ENCODE results near the gene CNNM2. TPM values are rescaled to one million over a fixed set of nuclear protein-coding genes. Genes with fewer than 3 reads are reported as not detected.
"Not testable (repeated sequence)": the region's sequence is repeated elsewhere in the genome, so short reads cannot be mapped to it uniquely, and the experiment has no call there.

Gene CNNM2
- total RNA-seq, 2 donors from 2014 or later, result 3.7 to 3.9 TPM

DNA sequence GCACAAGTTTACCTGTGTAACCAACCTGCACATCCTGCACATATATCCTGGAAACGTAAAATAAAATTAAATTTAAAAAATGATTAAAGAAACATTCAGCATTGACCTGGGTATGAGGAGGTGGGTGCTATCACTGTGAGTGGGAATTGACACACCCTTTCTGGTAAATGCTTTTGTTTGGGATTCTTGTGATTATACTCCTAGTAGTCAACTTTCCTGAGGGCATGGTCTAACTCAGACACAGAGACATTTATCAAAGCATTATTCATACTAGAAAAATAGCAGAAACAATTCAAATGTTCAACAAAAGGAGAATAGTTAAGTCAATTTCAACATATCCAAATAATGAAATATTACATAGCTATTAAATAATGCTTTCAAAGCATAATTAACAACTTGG lies 44.2 kb downstream of the CNNM2 start:
- intact Hi-C loops (cut with DNase I), result no loop called here

DNA sequence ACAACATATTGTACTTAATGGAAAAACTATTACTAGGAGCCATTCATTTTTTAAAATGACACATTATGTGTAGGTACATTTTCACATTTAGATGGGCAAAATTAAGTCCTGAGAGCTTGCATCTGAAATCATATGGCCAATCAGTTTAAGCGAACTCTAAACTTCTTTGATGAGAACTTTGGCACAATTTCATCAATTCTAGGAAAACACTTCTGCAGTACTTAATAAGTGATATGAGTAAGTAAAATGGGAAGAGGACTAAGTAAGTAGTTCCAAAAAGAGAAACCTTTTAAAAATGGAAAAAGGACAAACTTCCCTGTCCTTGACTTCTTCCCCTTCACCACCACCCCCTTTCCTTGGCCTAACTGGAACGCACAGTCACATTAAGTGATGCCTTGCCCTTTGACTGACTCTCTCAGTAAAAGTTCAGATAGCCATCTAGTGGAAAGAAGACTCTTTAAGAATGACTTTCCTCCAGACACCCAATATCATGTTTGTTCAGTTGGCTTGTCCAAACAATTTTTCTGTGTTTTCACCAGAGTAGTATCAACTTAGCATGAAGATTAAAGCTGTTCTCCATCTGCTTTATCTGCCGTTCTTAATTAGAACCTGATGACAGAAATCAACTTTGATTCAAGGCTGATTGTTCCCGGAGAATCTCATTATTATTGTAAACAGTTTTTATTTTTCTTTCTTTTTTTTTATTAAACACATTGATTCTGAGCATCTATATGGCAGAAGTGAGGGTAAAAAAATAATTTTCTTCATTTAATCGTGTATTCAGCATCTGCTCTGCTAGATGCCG lies 45.1 kb downstream of the CNNM2 start:
- ATAC-seq, result no peak
- intact Hi-C loops (cut with DNase I), result no loop called here

More for the DNA sequence above, 44.2 kb downstream of the CNNM2 start:
- no peak for DNase-seq
- no peak for ATAC-seq

DNA sequence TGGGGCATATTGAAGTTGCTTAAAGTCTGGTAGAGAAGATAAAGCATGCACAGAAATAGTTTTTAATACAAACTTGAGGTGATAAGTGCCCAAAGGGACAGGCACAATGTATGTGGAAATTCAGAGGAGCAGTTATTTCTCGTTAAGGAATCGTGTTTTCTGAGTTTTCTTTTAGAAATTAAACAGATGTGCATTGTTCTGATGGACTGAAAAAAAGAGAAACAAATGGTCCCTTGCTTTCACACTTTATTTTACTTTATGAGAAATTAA lies 45.6 kb downstream of the CNNM2 start:
- intact Hi-C loops (cut with DNase I), result no loop called here
- no peak for DNase-seq
- ATAC-seq, result no peak

More for the DNA sequence above, 45.1 kb downstream of the CNNM2 start:
- no peak for DNase-seq

DNA sequence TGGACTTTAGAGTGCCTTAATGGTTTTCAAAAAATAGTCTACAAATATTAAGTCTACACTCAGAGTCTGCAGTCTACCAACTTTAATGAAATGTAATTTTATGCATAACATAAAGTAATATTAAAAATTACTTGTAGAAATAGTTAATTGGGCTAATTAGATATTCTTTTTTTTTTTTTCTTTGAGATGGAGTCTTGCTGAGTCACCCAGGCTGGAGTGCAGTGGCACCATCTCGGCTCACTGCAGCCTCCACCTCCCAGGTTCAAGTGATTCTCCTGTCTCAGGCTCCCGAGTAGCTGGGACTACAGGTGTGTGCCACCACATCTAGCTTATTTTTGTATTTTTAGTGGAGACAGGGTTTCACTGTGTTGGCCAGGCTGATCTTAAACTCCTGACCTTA lies 46.0 kb downstream of the CNNM2 start:
- DNase-seq; intact Hi-C loops (cut with DNase I); ATAC-seq: not testable (repeated sequence)

DNA sequence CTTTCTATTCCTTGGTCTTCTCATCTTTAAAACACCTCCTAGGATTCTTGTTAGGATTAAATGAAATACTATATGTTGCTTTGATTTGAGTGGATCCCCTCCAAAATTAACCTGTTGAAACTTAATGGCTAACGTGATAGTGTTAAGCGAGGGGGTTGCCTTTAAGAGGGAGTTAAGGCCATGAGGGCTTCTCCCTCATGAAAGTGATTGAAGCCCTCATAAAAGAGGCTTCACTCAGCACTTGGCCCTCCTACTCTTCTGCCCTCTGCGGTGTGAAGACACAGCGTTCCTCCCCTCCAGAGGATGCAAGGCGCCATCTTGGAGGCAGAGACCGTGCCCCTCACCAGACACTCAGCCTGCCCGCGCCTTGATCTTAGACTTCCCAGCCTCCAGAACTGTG lies 46.6 kb downstream of the CNNM2 start:
- no peak for ATAC-seq
- intact Hi-C loops (cut with DNase I), result no loop called here
- no peak for DNase-seq

DNA sequence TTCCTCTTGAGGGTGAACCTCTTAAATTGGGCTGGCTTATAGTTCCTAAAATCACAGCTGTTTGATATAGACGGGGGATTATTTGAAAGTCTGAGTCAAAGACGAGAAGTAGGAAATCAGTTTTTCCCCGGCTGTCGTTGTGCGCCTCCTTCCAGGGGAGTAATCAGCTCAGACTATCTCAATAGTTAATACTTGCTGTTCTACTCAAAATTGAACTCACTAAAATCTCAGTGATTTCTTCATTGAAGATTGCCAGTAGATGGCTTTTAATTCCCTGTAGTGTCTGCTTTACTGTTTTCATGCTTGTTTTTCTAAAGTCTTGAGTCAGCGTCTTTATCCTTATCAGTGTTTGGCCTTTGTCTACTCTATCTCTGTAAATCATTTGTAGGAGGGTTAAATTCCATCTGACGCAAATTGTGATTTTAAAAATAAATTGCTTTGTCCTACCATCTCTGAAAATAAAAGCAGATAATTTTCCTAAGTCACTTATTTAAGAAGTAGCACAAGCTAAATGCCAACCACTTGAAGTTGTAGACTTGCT lies 47.3 kb downstream of the CNNM2 start:
- no peak for ATAC-seq
- no peak for DNase-seq
- intact Hi-C loops (cut with DNase I), result no loop called here

DNA sequence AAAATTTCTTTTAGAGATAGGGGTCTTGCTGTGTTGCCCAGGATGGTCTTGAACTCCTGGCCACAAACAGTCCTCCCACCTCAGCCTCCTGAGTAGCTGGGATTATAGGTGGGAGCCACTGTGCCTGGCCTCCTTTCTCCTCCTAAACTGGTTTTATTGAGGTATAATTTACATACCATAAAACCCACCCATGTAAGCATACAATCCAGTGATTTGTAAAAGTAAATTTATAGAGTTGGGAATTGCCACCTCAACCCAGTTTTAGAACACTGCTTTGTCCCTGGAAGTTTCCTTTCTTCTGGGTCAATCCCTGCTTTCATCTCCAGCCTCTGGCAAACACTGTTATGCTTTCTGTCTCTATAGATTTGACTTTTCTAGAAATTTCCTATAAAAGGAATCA lies 49.0 kb downstream of the CNNM2 start:
- no peak for ATAC-seq
- no peak for DNase-seq
- intact Hi-C loops (cut with DNase I), result no loop called here

DNA sequence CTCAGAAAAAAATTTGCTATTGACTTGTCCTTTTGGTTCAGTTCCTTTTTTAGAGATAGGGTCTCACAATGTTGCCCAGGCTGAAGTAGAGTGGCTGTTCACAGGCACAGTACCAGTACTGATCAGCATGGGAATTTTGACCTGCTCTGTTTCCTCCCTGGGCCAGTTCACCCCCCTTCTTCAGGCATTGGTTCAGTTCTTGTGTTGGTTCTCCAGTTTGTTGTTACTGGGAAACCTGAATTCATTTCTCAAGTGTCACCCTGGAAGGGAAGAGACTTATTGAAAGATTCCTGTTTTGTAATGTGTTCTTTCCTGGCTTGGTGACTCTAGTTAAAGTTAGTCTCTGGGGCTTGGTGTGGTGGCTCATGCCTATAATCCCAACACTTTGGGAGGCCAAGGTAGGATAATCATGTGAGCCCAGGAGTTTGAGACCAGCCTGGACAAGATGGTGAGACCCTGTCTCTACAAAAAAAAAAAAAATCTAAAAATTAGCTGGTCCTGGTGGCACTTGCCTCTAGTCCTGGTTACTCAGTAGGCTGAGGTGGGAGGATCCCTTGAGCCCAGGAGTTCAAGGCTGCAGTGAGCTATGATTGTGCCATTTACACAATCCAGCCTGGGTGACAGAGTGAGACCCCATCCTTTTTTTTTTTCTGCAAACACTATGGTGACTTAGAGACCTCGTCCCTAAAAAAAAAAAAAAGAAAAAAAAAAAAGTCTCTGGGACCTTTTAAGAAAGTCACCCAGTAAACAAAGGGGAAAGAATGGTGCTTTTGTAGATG lies 52.7 kb downstream of the CNNM2 start:
- no peak for ATAC-seq
- intact Hi-C loops (cut with DNase I), result no loop called here
- DNase-seq, result no peak

DNA sequence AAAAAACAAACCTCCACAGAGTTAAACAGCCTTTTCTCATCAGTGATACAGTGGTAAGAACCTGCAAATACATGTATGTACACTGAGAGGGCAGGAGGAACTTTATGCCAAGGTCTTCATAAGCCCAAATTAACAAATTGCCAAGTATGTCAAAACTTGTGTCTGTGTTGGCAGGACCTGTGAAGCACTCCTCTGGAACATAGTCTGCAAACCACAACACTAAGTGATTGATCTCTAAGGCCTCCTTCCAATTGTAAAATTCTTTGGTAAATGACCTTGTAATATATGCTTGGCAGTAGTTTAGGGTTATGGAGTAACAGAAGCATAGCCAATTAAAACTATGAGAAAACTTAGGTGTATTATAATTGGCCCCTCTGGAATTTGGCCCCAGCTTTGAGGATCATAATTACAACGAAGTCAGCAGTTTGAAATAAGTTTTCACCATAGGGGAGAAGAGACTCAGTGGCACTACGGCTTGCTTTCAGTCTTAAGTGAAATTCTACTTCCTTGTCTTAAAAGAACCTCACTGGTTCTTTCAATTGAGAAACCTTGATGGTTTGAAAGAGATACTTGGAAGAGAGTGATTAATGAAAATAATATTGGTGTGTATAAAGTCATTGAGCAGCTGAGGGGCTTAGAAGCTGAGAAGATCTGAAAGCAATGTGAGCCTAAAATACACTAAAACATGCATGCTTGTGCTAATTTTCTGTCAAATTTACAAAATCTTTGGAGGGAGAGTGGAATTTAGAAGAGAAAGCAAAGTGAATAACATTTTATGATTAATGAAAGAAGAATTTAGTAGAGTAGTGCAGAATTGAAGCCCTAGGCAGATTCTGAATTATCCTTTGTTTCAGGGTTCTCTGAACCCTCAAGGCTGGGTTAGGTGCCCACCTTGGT lies 57.6 kb downstream of the CNNM2 start:
- intact Hi-C loops (cut with DNase I), result no loop called here
- ATAC-seq, result peak; percentile 15 to 19
- no peak for DNase-seq

DNA sequence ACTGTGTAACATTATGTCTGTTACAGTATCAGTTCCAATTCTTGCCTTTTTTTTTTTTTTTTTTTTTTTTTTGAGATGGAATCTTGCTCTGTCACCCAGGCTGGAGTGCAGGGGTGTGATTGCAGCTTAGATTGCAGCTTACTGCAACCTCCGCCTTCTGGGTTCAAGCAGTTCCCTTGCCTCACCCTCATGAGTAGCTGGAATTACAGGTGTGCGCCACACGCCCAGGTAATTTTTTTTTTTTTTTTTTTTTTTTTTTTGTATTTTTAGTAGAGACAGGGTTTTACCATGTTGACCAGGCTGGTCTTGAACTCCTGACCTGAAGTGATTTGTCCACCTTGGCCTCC lies 58.3 kb downstream of the CNNM2 start:
- ATAC-seq; intact Hi-C loops (cut with DNase I); DNase-seq: not testable (repeated sequence)

DNA sequence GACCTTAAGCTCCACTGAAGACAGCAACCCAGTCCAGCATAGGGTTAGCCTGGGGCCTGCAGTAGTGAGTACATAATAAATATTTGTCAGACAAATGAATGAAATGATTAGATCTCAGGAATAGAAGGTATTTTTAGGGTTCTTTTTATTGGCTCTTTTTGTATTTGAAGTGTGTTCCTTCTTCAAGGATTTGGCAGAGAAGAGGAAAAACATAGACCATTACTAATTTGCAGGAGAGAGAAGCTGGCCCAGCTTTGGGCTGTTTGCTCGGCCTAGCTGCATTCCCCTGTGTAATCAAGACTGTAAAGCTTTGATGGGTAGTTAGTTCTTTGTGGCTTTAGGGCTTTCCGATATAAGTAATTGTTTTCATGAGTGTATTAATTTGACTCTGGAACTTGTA lies 64.2 kb downstream of the CNNM2 start:
- ATAC-seq, result no peak
- intact Hi-C loops (cut with DNase I), result no loop called here
- no peak for DNase-seq

DNA sequence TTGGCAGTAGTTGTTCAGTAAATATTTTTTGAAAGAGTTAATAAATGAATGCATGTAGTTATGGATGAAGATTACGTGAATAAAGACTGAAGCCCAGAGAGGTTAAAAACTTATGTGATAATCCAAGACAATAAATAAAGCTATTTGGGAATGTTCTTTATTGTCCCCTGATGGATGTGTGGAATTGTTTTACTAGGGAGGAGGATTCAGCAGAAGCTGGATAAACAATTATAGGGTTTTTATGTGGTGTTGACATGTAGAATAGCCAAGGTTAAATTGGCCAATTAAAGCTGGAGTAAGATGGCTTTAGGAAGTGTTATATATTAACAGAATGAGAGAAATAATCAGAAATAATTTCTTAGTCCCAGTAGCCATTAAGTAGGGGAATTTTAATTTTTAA lies 66.0 kb downstream of the CNNM2 start:
- no peak for ATAC-seq
- no peak for DNase-seq
- intact Hi-C loops (cut with DNase I), result no loop called here

DNA sequence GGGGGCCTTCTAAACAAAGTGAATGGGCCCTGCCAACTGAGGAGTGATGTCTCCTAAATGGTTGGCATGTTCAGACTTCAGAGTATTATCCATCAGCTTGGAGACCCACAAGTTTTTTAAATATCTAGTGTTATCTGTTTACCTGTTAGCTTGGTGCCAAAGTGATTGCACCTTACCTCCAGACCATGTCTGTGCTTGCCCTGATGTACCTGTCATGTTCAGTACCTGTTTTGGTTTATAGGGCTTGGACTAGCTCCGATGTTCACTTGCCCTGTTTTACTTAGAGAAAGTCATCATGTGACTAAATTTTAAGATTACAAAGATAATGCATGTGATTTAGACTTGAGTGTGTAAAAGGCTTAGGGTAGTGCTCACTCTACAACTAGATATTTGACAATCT lies 67.7 kb downstream of the CNNM2 start:
- no peak for DNase-seq
- no peak for ATAC-seq
- intact Hi-C loops (cut with DNase I), result no loop called here

DNA sequence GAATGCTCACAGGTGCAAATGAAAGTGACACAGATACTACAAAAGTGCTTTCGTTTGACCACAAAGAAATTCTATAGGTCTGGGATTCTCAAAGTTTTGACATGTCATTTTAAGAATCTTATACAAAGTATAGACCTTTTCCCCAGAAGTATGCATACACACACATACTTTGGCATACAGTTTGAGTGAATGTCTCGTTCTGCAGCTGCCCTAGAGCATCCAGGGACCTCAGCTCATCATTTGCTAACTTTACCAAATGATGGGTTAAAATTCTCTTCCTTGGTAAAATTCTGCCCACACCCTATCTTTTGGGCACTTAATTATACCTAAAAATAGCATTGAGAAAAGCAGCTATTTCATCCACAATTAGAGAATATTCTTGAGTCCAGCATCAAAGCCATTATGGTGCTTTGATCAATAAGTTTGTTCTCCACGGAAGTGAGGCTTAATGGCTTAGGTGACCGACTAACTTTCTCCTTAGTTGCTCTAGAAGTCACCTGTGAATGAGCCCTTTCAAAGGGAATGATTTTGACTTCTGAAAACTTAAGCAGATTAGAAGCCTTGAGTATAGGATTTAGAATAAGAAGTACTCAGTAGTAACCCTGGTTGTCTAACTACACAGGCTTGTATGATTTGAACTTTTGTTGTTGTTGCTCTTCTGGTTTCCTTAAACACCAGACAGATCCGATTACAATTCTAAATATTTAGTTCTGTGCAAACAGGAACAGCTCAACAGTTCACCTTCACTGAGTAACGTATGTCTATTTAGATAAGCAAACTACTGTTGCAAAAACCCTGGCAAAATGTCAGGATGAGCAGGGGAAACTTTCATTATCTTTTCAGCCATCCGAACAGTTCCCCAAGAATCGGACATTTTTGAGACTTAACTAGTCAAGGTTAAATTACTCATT lies 70.6 kb downstream of the CNNM2 start:
- ATAC-seq (no peak), DNase-seq (no peak)
- intact Hi-C loops (cut with DNase I), result no loop called here

DNA sequence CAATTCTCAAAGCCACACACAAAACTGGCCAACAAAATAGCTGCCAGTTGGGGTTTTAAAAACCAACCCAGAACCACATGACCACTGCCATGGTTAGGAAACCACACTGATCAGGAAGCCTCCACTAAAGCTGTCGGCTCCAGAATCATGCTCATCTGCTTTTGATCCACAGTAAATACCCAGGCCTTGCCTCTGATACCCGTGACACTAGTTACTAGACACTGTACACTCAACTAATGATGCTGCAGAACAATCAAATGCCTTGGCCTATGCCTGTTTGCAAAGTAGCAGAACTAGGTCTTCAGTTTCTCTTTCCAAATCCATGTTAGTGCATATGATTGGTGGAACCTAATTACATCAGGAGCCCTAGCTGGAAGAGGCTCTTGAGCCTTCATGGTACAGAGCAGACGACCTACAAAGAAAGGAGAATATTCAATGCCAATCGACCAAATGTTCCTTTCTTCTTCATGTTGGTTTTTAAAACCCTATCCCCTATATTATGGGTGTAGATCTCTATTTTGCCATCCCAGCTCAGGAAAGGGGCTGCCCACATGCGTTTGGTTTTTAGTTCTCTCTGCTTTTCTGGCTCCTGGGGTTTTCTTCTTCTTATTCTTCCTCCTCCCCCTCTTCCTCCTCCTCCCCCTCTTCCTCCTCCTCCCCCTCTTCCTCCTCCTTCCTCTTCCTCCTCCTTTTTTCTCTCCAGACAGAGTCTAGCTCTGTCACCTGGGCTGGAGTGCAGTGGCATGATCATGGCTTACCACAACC lies 76.6 kb downstream of the CNNM2 start:
- ATAC-seq (no peak), DNase-seq (no peak)
- intact Hi-C loops (cut with DNase I), result no loop called here

DNA sequence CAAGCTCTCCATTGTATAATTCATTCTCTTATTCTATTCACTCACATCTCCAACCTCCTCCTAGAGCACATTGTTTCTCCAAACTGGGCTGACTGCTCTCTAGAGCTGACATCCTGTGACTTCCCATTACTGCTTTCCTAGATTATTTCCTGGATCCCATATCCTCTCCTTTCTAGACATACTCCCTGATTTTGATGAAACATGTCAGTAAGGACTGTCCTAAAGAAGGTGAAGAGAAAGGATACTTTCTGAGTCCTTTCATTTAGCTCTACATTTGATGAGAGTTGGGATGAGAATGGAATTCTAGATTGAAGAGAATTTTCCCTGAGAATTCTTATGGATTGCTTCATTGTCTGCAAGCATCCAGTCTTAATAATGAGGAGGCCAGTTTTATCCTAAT lies 78.8 kb downstream of the CNNM2 start:
- intact Hi-C loops (cut with DNase I), result no loop called here
- DNase-seq (no peak), ATAC-seq (no peak)

DNA sequence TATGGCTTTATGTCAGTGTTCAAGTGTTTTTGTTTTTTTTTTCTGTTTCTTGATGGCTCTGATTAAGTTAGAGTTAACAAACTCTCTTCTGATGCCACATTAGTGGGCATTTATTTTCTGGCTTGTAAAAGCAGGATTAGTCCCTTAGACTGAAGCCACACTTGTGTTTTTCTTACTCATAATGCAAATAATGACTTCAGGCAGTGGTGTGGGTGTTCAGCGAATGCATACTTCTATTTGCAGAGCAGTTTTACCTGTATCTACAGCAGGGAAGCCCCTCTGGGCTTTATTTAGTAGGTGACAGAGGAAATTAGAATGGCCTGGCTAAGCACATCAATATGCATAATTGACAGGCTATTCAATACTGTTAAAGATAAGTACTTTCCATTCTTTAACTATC lies 79.9 kb downstream of the CNNM2 start:
- intact Hi-C loops (cut with DNase I), result no loop called here
- ATAC-seq, result no peak
- DNase-seq, result no peak

DNA sequence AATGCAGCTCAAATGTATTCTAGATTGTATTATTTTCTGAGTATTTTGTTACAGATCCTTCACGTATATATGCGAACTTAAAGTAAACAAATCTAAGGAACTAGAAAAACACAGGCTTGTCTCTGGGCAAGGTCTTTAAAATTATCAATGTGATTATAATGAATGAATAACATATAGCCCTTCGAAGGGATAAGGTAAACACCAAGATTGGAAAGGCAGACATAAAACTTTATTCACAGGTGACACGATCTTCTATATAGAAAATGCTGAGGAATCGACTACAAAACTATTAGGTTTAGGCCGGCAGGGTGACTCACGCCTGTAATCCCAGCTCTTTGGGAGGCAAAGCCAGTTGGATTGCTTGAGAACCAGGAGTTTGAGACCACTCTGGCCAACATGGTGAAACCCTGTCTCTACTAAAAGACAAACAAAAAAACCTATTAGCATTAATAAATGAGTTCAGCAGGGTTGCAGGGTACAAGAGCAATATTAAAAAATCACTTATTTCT lies 80.4 kb downstream of the CNNM2 start:
- DNase-seq, result no peak
- no peak for ATAC-seq
- intact Hi-C loops (cut with DNase I), result no loop called here
